Lung (tissue), 13 donors: ENCODE results near the gene MBTPS2. TPM values are rescaled to one million over a fixed set of nuclear protein-coding genes. Genes with fewer than 3 reads are reported as not detected.

Source experiments
- ATAC-seq: fragments of 200-7000 bp; cut with Tn5 transposase; one replicate; pipeline ENCODE4 v1.9.1; 2020; ENCODE audit warnings: moderate number of reproducible peaks; ENCODE audit not compliant: insufficient read depth, low FRiP score
- DNase-seq, 3 donors: peaks; one replicate each; pipeline ENCODE4 v3.0.0-alpha.2; 2013 to 2017
- H3K27ac ChIP-seq, 2 donors: one replicate each; pipeline ENCODE4 v1.5.1; 2013; ENCODE audit warnings: mild to moderate bottlenecking in 2 of 2, moderate library complexity in 2 of 2, control low read depth in 1 of 2, inconsistent platforms in 1 of 2, low read depth in 1 of 2, low read length in 1 of 2
- H3K27me3 ChIP-seq, 3 donors: one replicate each; pipeline ENCODE4 v1.5.1; 2013; ENCODE audit warnings: low read length in 2 of 3; ENCODE audit not compliant: control insufficient read depth in 3 of 3, insufficient read depth in 3 of 3
- H3K36me3 ChIP-seq, 4 donors: one replicate each; pipeline ENCODE4 v1.5.1; 2013; ENCODE audit warnings: low read length in 4 of 4, mild to moderate bottlenecking in 1 of 4, moderate library complexity in 1 of 4; ENCODE audit not compliant: control insufficient read depth in 4 of 4, insufficient read depth in 4 of 4
- H3K4me1 ChIP-seq, 5 donors: one replicate each; pipeline ENCODE4 v1.5.1; 2013; ENCODE audit warnings: low read length in 5 of 5, mild to moderate bottlenecking in 2 of 5, moderate library complexity in 1 of 5; ENCODE audit not compliant: control insufficient read depth in 5 of 5, insufficient read depth in 5 of 5
- H3K4me3 ChIP-seq: one replicate; pipeline ENCODE4 v1.5.1; 2013; ENCODE audit warnings: mild to moderate bottlenecking, control low read depth, moderate library complexity
- H3K9ac ChIP-seq, 2 donors: one replicate each; pipeline ENCODE4 v1.5.1; 2013; ENCODE audit warnings: low read length in 2 of 2, control low read depth in 1 of 2; ENCODE audit not compliant: insufficient read depth in 1 of 2
- H3K9me3 ChIP-seq, 4 donors: one replicate each; pipeline ENCODE4 v1.5.1; 2013; ENCODE audit warnings: low read length in 3 of 4, mild to moderate bottlenecking in 1 of 4, moderate library complexity in 1 of 4; ENCODE audit not compliant: control insufficient read depth in 4 of 4, insufficient read depth in 3 of 4
- WGBS, 2 donors: extraction: QIAGEN DNeasy Blood & Tissue Kit; methylation state at CpG; one replicate each; pipeline ENCODE4 v1.1.7; 2013; 5-methylcytosine and 5-hydroxymethylcytosine counted together
- polyA plus RNA-seq, 2 donors: library from polyadenylated mRNA; stranded (reverse); fragments of 200-250 nt; gene quantifications; one replicate each; pipeline ENCODE4 v1.2.1, GENCODE V29; 2013
- small RNA-seq: library from RNA; depleted of rRNA; stranded (forward); fragments of <200 nt; gene quantifications from one replicate; pipeline ENCODE3, GENCODE V24; 2014; ENCODE audit warnings: low replicate concordance
- total RNA-seq, 2 donors: library from RNA; depleted of rRNA in 1 of 2; stranded (reverse); fragments of >200 nt in 1 of 2; gene quantifications; one replicate each; pipeline ENCODE4 v1.2.1, GENCODE V29; 2014 to 2021
- TF ChIP-seq, protein P1 (sequence below): IDR thresholded peaks from 2 replicates; pipeline ENCODE4 v1.5.1; 2012; ENCODE audit warnings: mild to moderate bottlenecking; ENCODE audit errors: control extremely low read depth, extremely low read depth
- donor health status: control.
- donor health status: control.
- donor health status: Bipolar disorder and iron deficiency.
- donor health status: healthy.
- donor health status: DM: yes; HTN: yes; CAD: no.

MBTPS2 gene
- total and polyA plus RNA-seq, 4 donors = 2.0 to 21.7 (median 10.4) TPM

DNA sequence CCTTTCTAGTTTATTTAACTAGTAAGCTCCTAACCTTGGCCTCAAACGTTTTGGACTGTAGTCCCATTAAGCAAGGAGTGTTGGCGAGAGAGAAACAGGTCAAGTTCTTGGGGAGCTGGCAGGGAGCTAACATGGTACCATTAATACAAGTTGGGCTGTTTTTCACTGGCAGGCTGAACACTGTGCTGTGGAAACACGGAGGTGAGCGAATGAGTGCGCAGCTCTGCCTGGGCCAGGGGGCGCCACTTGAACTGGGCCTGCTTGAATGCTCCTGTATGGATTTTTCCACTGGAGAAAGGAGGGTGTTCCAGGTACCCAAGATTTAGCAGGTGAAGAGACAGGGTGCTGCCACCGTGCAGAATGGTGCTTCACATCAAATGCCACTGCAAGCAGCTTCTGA lies 93.7 kb downstream of the MBTPS2 start:
- TF ChIP-seq, protein P1, sequence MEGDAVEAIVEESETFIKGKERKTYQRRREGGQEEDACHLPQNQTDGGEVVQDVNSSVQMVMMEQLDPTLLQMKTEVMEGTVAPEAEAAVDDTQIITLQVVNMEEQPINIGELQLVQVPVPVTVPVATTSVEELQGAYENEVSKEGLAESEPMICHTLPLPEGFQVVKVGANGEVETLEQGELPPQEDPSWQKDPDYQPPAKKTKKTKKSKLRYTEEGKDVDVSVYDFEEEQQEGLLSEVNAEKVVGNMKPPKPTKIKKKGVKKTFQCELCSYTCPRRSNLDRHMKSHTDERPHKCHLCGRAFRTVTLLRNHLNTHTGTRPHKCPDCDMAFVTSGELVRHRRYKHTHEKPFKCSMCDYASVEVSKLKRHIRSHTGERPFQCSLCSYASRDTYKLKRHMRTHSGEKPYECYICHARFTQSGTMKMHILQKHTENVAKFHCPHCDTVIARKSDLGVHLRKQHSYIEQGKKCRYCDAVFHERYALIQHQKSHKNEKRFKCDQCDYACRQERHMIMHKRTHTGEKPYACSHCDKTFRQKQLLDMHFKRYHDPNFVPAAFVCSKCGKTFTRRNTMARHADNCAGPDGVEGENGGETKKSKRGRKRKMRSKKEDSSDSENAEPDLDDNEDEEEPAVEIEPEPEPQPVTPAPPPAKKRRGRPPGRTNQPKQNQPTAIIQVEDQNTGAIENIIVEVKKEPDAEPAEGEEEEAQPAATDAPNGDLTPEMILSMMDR = no peak
- WGBS, 2 donors = 73 to 90% methylated on average over 7 of the region's 7 CpGs
- DNase-seq (no peak), ATAC-seq (no peak)
- Histone ChIP-seq H3K9me3 (no peaks in the 10 kb centered on the region), H3K27me3 (peaks cover 0 to 2% (median 0%) of the 10 kb centered on the region in 3 donors), H3K4me3 (no peak overlapping the region), H3K36me3 (no peaks in the 10 kb centered on the region), H3K4me1 (no peaks in the 10 kb centered on the region), H3K9ac (no peak overlapping the region), H3K27ac (no peak overlapping the region)

DNA sequence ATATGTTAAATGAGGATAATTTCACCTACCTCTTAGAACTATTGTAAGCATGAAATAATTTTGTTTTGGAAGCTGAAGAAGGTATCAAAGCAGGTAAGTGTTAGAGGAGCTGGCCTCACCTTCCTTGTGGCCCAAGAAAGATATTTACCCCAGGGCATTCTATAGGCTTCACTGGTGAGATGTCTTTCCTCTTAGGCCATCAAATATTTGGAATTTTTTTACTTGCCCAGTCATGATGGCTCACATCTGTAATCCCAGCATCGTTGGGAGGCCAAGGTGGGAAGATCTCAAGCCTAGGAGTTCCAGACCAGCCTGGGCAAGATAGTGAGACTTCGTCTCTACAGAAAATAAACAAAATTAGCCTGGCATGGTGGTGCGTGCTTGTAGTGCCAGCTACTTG lies 95.0 kb downstream of the MBTPS2 start:
- peaks cover 0 to 2% (median 0%) of the 10 kb centered on the region in 3 donors for H3K27me3 ChIP-seq
- TF ChIP-seq, protein P1 = no peak
- H3K4me3 ChIP-seq = no peak overlapping the region
- no peak overlapping the region for H3K9ac ChIP-seq
- peaks cover 0 to under 1% (median 0%) of the 10 kb centered on the region in 5 donors for H3K4me1 ChIP-seq
- WGBS, 2 donors = 75 to 93% methylated on average over 3 of the region's 3 CpGs
- no peaks in the 10 kb centered on the region for H3K36me3 ChIP-seq
- ATAC-seq (no peak), DNase-seq (no peak)
- no peak overlapping the region for H3K27ac ChIP-seq
- no peaks in the 10 kb centered on the region for H3K9me3 ChIP-seq

Small RNA genes within 50 kb of the gene (small RNA-seq; reads per million reads assigned to genes)
- gene U73479.1 = not detected

Other genes starting within 250 kb of the MBTPS2 start
- gene KLHL34, start 181.3 kb upstream of the MBTPS2 start, total RNA-seq = under 1 TPM in 1 of 2 donors, not detected in 1; 0.06 TPM
- under 1 TPM in 1 of 2 donors, not detected in 1; 0.03 TPM for gene KLHL34, start 181.3 kb upstream of the MBTPS2 start, polyA plus RNA-seq
- 1 to 10 TPM in 1 of 2 donors, not detected in 1; 2.3 TPM for gene SMPX, start 81.5 kb upstream of the MBTPS2 start, total RNA-seq
- under 1 TPM in 1 of 2 donors, not detected in 1; 0.08 TPM for gene SMPX, start 81.5 kb upstream of the MBTPS2 start, polyA plus RNA-seq
- gene YY2, start 16.4 kb downstream of the MBTPS2 start, total RNA-seq = 1 to 10 TPM; 2.0 to 4.1 TPM
- under 1 TPM; 0.77 to 0.91 TPM for gene YY2, start 16.4 kb downstream of the MBTPS2 start, polyA plus RNA-seq
- gene SMS, start 101.1 kb downstream of the MBTPS2 start, total RNA-seq = 10 to 100 TPM; 54.3 to 55.9 TPM
- 10 to 100 TPM; 47.5 to 50.3 TPM for gene SMS, start 101.1 kb downstream of the MBTPS2 start, polyA plus RNA-seq
- gene PHEX, start 192.7 kb downstream of the MBTPS2 start, total RNA-seq = 10 to 100 TPM in 1 of 2 donors, 1 to 10 TPM in 1; 3.6 to 15.4 TPM
- 1 to 10 TPM in 1 of 2 donors, under 1 TPM in 1; 0.59 to 4.0 TPM for gene PHEX, start 192.7 kb downstream of the MBTPS2 start, polyA plus RNA-seq